ENCODE data around the gene SH2D3A. TPM values are rescaled to one million over a fixed set of nuclear protein-coding genes. Genes with fewer than 3 reads are reported as not detected.

SH2D3A gene
- total RNA-seq, 1 experiment from 2014 or later = 30.3 TPM

GRCh38 chr19:6760606-6761005 lies 6.6 kb downstream of the SH2D3A start (continued):
- no peak for TF ChIP-seq AFF4 (CRISPR knock-in tag; IDR thresholded peaks at IDR 0.05; ENCODE audit: borderline replicate concordance)

- Mint-ChIP-seq H3K9me3 (no peaks in the 10 kb centered on the region), H3K36me3 (peaks cover 31% of the 10 kb centered on the region), H3K4me3 (no peak overlapping the region), H3K27ac (no peak overlapping the region; the same call in 1 of the 2 replicates), H3K27me3 (ENCODE audit: low read depth) (no peaks in the 10 kb centered on the region), H3K4me1 (peaks cover 5% of the 10 kb centered on the region; the same call in 1 of the 2 replicates)
- ATAC-seq (no peak), DNase-seq (ENCODE audit: low spot score) (no peak)
- ChIA-PET CTCF (interaction anchor here (2.9 to 3.4 kb wide), 3 partner anchors 13 to 109 kb away, joined by 22 to 31 read pairs (median 26); partner anchors contain the start of genes GPR108 and SH2D3A), POLR2A (interaction anchor here (3.3 kb wide), 1 partner anchor 12 kb away, joined by 40 read pairs; the partner anchor contains the start of gene SH2D3A)
- TF ChIP-seq SMAD4 (CRISPR knock-in tag; IDR thresholded peaks at IDR 0.05) = no peak
Measured at GRCh38 chr19:6754653-6755463, 12.4 kb downstream of the SH2D3A start.

- Mint-ChIP-seq H3K27ac (no peak overlapping the region), H3K4me1 (peaks cover 5% of the 10 kb centered on the region; the same call in 1 of the 2 replicates), H3K36me3 (peaks cover 33% of the 10 kb centered on the region), H3K4me3 (no peak overlapping the region), H3K9me3 (no peaks in the 10 kb centered on the region), H3K27me3 (ENCODE audit: low read depth) (no peaks in the 10 kb centered on the region)
- DNase-seq (ENCODE audit: low spot score) = no peak
- TF ChIP-seq MYBL2 (CRISPR knock-in tag; IDR thresholded peaks at IDR 0.05) (no peak), PRDM15 (CRISPR knock-in tag; IDR thresholded peaks at IDR 0.05) (no peak), KAT7 (CRISPR knock-in tag; IDR thresholded peaks at IDR 0.05; ENCODE audit: borderline replicate concordance) (no peak)
- no peak for ATAC-seq
- CTCF ChIA-PET = interaction anchor here (1.2 to 3.4 kb wide), 5 partner anchors 9 to 223 kb away, joined by 3 to 31 read pairs (median 22); partner anchors contain the start of genes GPR108, SH2D3A and TNFSF9
- POLR2A ChIA-PET = interaction anchor here (2.5 to 3.3 kb wide), 2 partner anchors 13 to 15 kb away, joined by 29 to 40 read pairs; partner anchors contain the start of genes GPR108, SH2D3A and TRIP10
Measured at GRCh38 chr19:6754136-6754535, 13.1 kb downstream of the SH2D3A start.

- no peaks in the 10 kb centered on the region for H3K27me3 Mint-ChIP-seq (ENCODE audit: low read depth)
- peak; percentile 99 for DNase-seq (ENCODE audit: low spot score)
- H3K27ac Mint-ChIP-seq = peak overlapping the region; percentile 98
- ATAC-seq = peak; percentile 93
- peaks cover 5% of the 10 kb centered on the region; the same call in 1 of the 2 replicates for H3K4me1 Mint-ChIP-seq
- peaks cover 34% of the 10 kb centered on the region for H3K36me3 Mint-ChIP-seq
- H3K4me3 Mint-ChIP-seq = peak overlapping the region; percentile 80
- ChIA-PET CTCF (interaction anchor here (0.6 to 3.4 kb wide), 12 partner anchors 10 to 237 kb away, joined by 3 to 31 read pairs (median 5); partner anchors contain the start of genes GPR108, SH2D3A, TNFSF9 and VAV1), POLR2A (interaction anchor here (1.7 to 3.3 kb wide), 5 partner anchors 10 to 277 kb away, joined by 6 to 40 read pairs (median 8); partner anchors contain the start of genes GPR108, SH2D3A and TRIP10)
- H3K9me3 Mint-ChIP-seq = no peaks in the 10 kb centered on the region
- TF ChIP-seq ZNF232 (CRISPR knock-in tag; IDR thresholded peaks at IDR 0.05) (0 out of 2 replicates have a peak, but pooled peaks have one; percentile 37), ETV6 (CRISPR knock-in tag; IDR thresholded peaks at IDR 0.05) (peak; percentile 38; the same call in 1 of the 2 replicates), USF1 (CRISPR knock-in tag; IDR thresholded peaks at IDR 0.05) (peak; percentile 91), ZNF263 (CRISPR knock-in tag; IDR thresholded peaks at IDR 0.05; ENCODE audit: low read depth) (no peak), FOXK1 (CRISPR knock-in tag; IDR thresholded peaks at IDR 0.05) (peak; percentile 72; the same call in 1 of the 2 replicates), ZBTB43 (CRISPR knock-in tag; IDR thresholded peaks at IDR 0.05) (no peak), TEAD1 (CRISPR knock-in tag; IDR thresholded peaks at IDR 0.05) (peak; percentile 88), NFE2L1 (CRISPR knock-in tag; IDR thresholded peaks at IDR 0.05) (peak; percentile 15; the same call in 1 of the 2 replicates), SP1 (CRISPR knock-in tag; conservative IDR thresholded peaks at IDR 0.05) (peak; percentile 82), USF2 (CRISPR knock-in tag; IDR thresholded peaks at IDR 0.05) (peak; percentile 90)
Measured at GRCh38 chr19:6753178-6754031, 13.8 kb downstream of the SH2D3A start.
